ENCODE measurements around the gene POLR2J. TPM values are rescaled to one million over a fixed set of nuclear protein-coding genes. Genes with fewer than 3 reads are reported as not detected.
A peak's percentile ranks its signal among the peaks of the same experiment; 100 is the strongest.

The POLR2J gene
- total RNA-seq, 1 experiment from 2014 or later = 50.5 TPM

GRCh38 chr7:102424787-102425218, 53.9 kb downstream of the POLR2J start:
- Mint-ChIP-seq H3K9me3 (no peaks in the 10 kb centered on the region), H3K4me3 (no peak overlapping the region), H3K27me3 (ENCODE audit: low read depth) (no peaks in the 10 kb centered on the region), H3K27ac (peak overlapping the region; percentile 82), H3K4me1 (peaks cover 12% of the 10 kb centered on the region), H3K36me3 (peaks cover 34% of the 10 kb centered on the region)
- ChIA-PET CTCF (interaction anchor here (1.5 kb wide), 1 partner anchor 12 kb away, joined by 7 read pairs; no protein-coding TSS in a partner anchor), POLR2A (no interaction called here)
- TF ChIP-seq GRHL2 (CRISPR knock-in tag; IDR thresholded peaks at IDR 0.05; ENCODE audit: insufficient replicate concordance, severe bottlenecking) = no peak
- TF ChIP-seq, protein P1, sequence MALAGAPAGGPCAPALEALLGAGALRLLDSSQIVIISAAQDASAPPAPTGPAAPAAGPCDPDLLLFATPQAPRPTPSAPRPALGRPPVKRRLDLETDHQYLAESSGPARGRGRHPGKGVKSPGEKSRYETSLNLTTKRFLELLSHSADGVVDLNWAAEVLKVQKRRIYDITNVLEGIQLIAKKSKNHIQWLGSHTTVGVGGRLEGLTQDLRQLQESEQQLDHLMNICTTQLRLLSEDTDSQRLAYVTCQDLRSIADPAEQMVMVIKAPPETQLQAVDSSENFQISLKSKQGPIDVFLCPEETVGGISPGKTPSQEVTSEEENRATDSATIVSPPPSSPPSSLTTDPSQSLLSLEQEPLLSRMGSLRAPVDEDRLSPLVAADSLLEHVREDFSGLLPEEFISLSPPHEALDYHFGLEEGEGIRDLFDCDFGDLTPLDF (CRISPR knock-in tag; IDR thresholded peaks at IDR 0.05) = no peak
- no peak for TF ChIP-seq ARID4B (CRISPR knock-in tag; IDR thresholded peaks at IDR 0.05; ENCODE audit: borderline replicate concordance)
- TF ChIP-seq GABPB1 (CRISPR knock-in tag; IDR thresholded peaks at IDR 0.05) = no peak
- no peak for TF ChIP-seq ZNF317 (CRISPR knock-in tag; IDR thresholded peaks at IDR 0.05; ENCODE audit: borderline replicate concordance, low read depth)
- TF ChIP-seq, protein P2, sequence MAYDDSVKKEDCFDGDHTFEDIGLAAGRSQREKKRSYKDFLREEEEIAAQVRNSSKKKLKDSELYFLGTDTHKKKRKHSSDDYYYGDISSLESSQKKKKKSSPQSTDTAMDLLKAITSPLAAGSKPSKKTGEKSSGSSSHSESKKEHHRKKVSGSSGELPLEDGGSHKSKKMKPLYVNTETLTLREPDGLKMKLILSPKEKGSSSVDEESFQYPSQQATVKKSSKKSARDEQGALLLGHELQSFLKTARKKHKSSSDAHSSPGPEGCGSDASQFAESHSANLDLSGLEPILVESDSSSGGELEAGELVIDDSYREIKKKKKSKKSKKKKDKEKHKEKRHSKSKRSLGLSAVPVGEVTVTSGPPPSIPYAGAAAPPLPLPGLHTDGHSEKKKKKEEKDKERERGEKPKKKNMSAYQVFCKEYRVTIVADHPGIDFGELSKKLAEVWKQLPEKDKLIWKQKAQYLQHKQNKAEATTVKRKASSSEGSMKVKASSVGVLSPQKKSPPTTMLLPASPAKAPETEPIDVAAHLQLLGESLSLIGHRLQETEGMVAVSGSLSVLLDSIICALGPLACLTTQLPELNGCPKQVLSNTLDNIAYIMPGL (CRISPR knock-in tag; IDR thresholded peaks at IDR 0.05) = no peak
- TF ChIP-seq, protein P3, sequence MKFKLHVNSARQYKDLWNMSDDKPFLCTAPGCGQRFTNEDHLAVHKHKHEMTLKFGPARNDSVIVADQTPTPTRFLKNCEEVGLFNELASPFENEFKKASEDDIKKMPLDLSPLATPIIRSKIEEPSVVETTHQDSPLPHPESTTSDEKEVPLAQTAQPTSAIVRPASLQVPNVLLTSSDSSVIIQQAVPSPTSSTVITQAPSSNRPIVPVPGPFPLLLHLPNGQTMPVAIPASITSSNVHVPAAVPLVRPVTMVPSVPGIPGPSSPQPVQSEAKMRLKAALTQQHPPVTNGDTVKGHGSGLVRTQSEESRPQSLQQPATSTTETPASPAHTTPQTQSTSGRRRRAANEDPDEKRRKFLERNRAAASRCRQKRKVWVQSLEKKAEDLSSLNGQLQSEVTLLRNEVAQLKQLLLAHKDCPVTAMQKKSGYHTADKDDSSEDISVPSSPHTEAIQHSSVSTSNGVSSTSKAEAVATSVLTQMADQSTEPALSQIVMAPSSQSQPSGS (CRISPR knock-in tag; IDR thresholded peaks at IDR 0.05; ENCODE audit: borderline replicate concordance, low read depth) = no peak
- TF ChIP-seq, protein P4, sequence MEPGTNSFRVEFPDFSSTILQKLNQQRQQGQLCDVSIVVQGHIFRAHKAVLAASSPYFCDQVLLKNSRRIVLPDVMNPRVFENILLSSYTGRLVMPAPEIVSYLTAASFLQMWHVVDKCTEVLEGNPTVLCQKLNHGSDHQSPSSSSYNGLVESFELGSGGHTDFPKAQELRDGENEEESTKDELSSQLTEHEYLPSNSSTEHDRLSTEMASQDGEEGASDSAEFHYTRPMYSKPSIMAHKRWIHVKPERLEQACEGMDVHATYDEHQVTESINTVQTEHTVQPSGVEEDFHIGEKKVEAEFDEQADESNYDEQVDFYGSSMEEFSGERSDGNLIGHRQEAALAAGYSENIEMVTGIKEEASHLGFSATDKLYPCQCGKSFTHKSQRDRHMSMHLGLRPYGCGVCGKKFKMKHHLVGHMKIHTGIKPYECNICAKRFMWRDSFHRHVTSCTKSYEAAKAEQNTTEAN (CRISPR knock-in tag; IDR thresholded peaks at IDR 0.05) = no peak
- no peak for TF ChIP-seq NFYB (CRISPR knock-in tag; conservative IDR thresholded peaks at IDR 0.05; ENCODE audit: low read depth)
- no peak for TF ChIP-seq JAZF1 (CRISPR knock-in tag; IDR thresholded peaks at IDR 0.05)
- TF ChIP-seq TEAD1 (CRISPR knock-in tag; IDR thresholded peaks at IDR 0.05) = no peak
- no peak for TF ChIP-seq MYBL2 (CRISPR knock-in tag; IDR thresholded peaks at IDR 0.05)
- TF ChIP-seq HMGA2 (CRISPR knock-in tag; IDR thresholded peaks at IDR 0.05) = no peak
- TF ChIP-seq FOXK1 (CRISPR knock-in tag; IDR thresholded peaks at IDR 0.05) = no peak
- no peak for TF ChIP-seq NFATC4 (CRISPR knock-in tag; IDR thresholded peaks at IDR 0.05)
- no peak for TF ChIP-seq CTCF (IDR thresholded peaks at IDR 0.05)
- TF ChIP-seq, protein P5, sequence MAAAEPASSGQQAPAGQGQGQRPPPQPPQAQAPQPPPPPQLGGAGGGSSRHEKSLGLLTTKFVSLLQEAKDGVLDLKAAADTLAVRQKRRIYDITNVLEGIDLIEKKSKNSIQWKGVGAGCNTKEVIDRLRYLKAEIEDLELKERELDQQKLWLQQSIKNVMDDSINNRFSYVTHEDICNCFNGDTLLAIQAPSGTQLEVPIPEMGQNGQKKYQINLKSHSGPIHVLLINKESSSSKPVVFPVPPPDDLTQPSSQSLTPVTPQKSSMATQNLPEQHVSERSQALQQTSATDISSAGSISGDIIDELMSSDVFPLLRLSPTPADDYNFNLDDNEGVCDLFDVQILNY (CRISPR knock-in tag; IDR thresholded peaks at IDR 0.05) = no peak
- TF ChIP-seq ATF3 (CRISPR knock-in tag; conservative IDR thresholded peaks at IDR 0.05) = no peak
- TF ChIP-seq FOXJ3 (CRISPR knock-in tag; IDR thresholded peaks at IDR 0.05; ENCODE audit: borderline replicate concordance) = no peak
- ATAC-seq (no peak), DNase-seq (ENCODE audit: low spot score) (no peak)
